Measurements from ENCODE around the gene UNKL.

DNA sequence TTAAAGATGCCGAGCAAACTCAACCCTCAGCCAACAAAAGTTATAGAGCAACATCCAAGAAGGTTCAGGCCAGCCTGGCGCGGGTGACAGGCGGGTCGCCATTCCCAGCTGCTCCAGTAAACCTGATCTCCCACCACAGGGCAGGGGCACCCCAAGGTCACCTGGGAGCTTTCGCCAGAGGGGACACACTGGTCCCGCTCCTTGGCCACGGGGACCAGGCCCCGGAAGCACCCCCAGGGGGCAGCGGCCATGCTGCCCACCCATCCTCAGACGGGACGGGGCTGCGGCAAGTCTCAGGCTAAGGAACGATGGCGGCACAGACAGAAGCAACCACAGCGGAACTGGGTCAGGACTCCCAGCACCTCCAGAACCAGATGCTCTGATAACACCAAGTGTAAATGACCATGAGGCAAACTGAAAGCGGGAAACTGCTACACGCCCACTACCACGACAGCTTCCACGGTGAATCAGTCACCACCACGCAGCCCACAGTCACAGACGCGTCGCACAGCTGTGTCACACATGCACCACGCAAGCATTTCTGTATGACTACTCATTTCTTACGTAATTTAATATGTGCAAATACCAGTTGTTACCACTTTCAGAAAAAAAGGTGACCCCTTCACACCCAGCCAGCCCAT lies 44.0 kb upstream of the UNKL start:
- TF ChIP-seq POLR2A (IDR thresholded peaks at IDR 0.05) (no peak), CTCF (IDR thresholded peaks at IDR 0.05) (no peak), POLR2AphosphoS5 (IDR thresholded peaks at IDR 0.05) (no peak)
